Transverse colon (tissue), 4 donors: ENCODE results near the gene CLDN19. TPM values are rescaled to one million over a fixed set of nuclear protein-coding genes. Genes with fewer than 3 reads are reported as not detected.
"Not testable (repeated sequence)": the region's sequence is repeated elsewhere in the genome, so short reads cannot be mapped to it uniquely, and the experiment has no call there.

Experiments
- DNase-seq: peaks from one replicate; pipeline ENCODE4 v3.0.0-alpha.2; 2019
- H3K27ac ChIP-seq, 4 donors: fragments of 200-600 bp; sonication (generic); 2 replicates each; pipeline ENCODE4 v1.5.1; 2016 to 2018; ENCODE audit warnings: inconsistent platforms in 4 of 4
- H3K27me3 ChIP-seq: fragments of 200-600 bp; sonication (generic); 2 replicates; pipeline ENCODE4 v1.5.1; 2017; ENCODE audit warnings: inconsistent platforms
- H3K36me3 ChIP-seq, 4 donors: fragments of 200-600 bp; sonication (generic); 2 replicates each; pipeline ENCODE4 v1.5.1; 2017 to 2019; ENCODE audit warnings: inconsistent platforms in 4 of 4
- H3K4me1 ChIP-seq, 4 donors: fragments of 200-600 bp; sonication (generic); 2 replicates each; pipeline ENCODE4 v1.5.1; 2017 to 2020; ENCODE audit warnings: inconsistent platforms in 4 of 4
- H3K4me3 ChIP-seq, 4 donors: fragments of 200-600 bp; sonication (generic); 1 replicate in 1 of 4; 2 replicates in 3 of 4; pipeline versions ENCODE4 v1.5.1 to v1.6.1; 2017 to 2019; ENCODE audit warnings: inconsistent platforms in 4 of 4
- H3K9me3 ChIP-seq, 2 donors: fragments of 200-600 bp; sonication (generic); 2 replicates each; pipeline ENCODE4 v1.5.1; 2017 to 2019; ENCODE audit warnings: inconsistent platforms in 2 of 2
- CTCF ChIP-seq, 5 experiments: fragments of 200-600 bp in 3 of 5; fragments of 450-650 bp in 2 of 5; sonication (generic) in 3 of 5; IDR thresholded peaks; 1 replicate in 2 of 5; 2 replicates in 3 of 5; pipeline ENCODE4 v1.5.1; 2016 to 2017; ENCODE audit warnings: antibody characterized with exemption in 5 of 5, inconsistent platforms in 3 of 5, mild to moderate bottlenecking in 2 of 5, moderate library complexity in 1 of 5
- EP300 ChIP-seq: sonication (generic); formaldehyde crosslinking; IDR thresholded peaks from one replicate; pipeline ENCODE4 v1.6.1; 2017; ENCODE audit warnings: antibody characterized with exemption, low read depth
- POLR2A ChIP-seq: fragments of 450-650 bp; IDR thresholded peaks from one replicate; pipeline ENCODE4 v1.6.1; 2016; ENCODE audit warnings: antibody characterized with exemption, mild to moderate bottlenecking, moderate library complexity
- POLR2AphosphoS5 ChIP-seq, 3 donors: sonication (generic); formaldehyde crosslinking; IDR thresholded peaks; one replicate each; pipeline ENCODE4 v1.6.1; 2016; ENCODE audit warnings: antibody characterized with exemption in 3 of 3
- WGBS, 2 donors: methylation state at CpG; one replicate each; pipeline ENCODE4 v1.1.5; 2018; ENCODE audit warnings: low coverage in 1 of 2; 5-methylcytosine and 5-hydroxymethylcytosine counted together
- in situ Hi-C, 4 donors: fragments of 200-750 bp; cut with MboI; loops; one replicate each; pipeline versions ENCODE4 v1.15.0 to v1.15.1; 2017; ENCODE audit warnings: low sequenced_read_pairs in 3 of 4, low pct_ligation_motif_present in 1 of 4, low pct_unique_long_range_greater_than_20kb in 1 of 4
- intact Hi-C: fragments of 100-400 bp; cut with DNase I; formaldehyde crosslinking; loops from one replicate; pipeline ENCODE4 v1.15.1; 2023; ENCODE audit warnings: low total_unique reads
- total RNA-seq, 4 donors: library from RNA; depleted of rRNA; stranded (reverse); fragments of >200 nt; gene quantifications; one replicate each; pipeline ENCODE4 v1.1.0, GENCODE V29; 2016

CLDN19 gene
- total RNA-seq, 4 donors from 2014 or later, result 0.27 TPM; not detected in 3

- WGBS, 2 donors, result 86 to 91% methylated on average over 1 of the region's 1 CpG
- Histone ChIP-seq H3K4me1 (no peaks in the 10 kb centered on the region), H3K9me3 (no peaks in the 10 kb centered on the region), H3K36me3 (peaks cover 0 to 16% (median 2%) of the 10 kb centered on the region in 4 donors), H3K27me3 (no peaks in the 10 kb centered on the region), H3K4me3 (no peak overlapping the region), H3K27ac (no peak overlapping the region)
- in situ Hi-C loops (loop anchor here in 2 of 4 donors (25.0 kb wide), 1 partner anchor 416 kb away; the partner anchor contains the start of gene FOXJ3 (in 2 of the 2)), intact Hi-C loops (no loop called here)
- no peak for DNase-seq
- TF ChIP-seq POLR2A (no peak), CTCF (IDR thresholded peaks at IDR 0.05) (no peak), EP300 (no peak), POLR2AphosphoS5 (IDR thresholded peaks at IDR 0.05) (no peak)
These were observed 13.0 kb upstream of the CLDN19 start for GRCh38 chr1:42753070-42753469.

GRCh38 chr1:42752284-42752683 is 12.2 kb upstream of the CLDN19 start:
- TF ChIP-seq EP300 (no peak), POLR2AphosphoS5 (IDR thresholded peaks at IDR 0.05) (no peak), POLR2A (no peak), CTCF (IDR thresholded peaks at IDR 0.05) (no peak)
- no peaks in the 10 kb centered on the region for H3K27me3 ChIP-seq
- in situ Hi-C loops (loop anchor here in 2 of 4 donors (25.0 kb wide), 1 partner anchor 415 kb away; the partner anchor contains the start of gene FOXJ3 (in 2 of the 2)), intact Hi-C loops (no loop called here)
- H3K4me1 ChIP-seq, result no peaks in the 10 kb centered on the region
- H3K9me3 ChIP-seq, result no peaks in the 10 kb centered on the region
- WGBS, 2 donors, result 93% methylated on average over 6 of the region's 6 CpGs; no CpG with 5 or more reads in 1 of the 2 donors
- H3K36me3 ChIP-seq, result peaks cover 0 to 16% (median 2%) of the 10 kb centered on the region in 4 donors
- no peak for DNase-seq
- H3K4me3 ChIP-seq, result no peak overlapping the region
- no peak overlapping the region for H3K27ac ChIP-seq

- H3K27me3 ChIP-seq, H3K27ac ChIP-seq, H3K4me1 ChIP-seq, H3K4me3 ChIP-seq, intact Hi-C loops, H3K9me3 ChIP-seq, DNase-seq: not testable (repeated sequence)
- in situ Hi-C loops, result loop anchor here in 2 of 4 donors (25.0 kb wide), 1 partner anchor 414 kb away; the partner anchor contains the start of gene FOXJ3 (in 2 of the 2)
- peaks cover 0 to 16% (median 2%) of the 10 kb centered on the region in 4 donors for H3K36me3 ChIP-seq
- WGBS, 2 donors, result 97 to 100% methylated on average over 4 to 8 of the region's 8 CpGs
These were observed 11.6 kb upstream of the CLDN19 start for GRCh38 chr1:42751511-42752070.

GRCh38 chr1:42750041-42750440 is 10.0 kb upstream of the CLDN19 start:
- Histone ChIP-seq H3K36me3 (peaks cover 0 to 16% (median 2%) of the 10 kb centered on the region in 4 donors), H3K27me3 (no peaks in the 10 kb centered on the region), H3K4me3 (no peak overlapping the region), H3K4me1 (no peaks in the 10 kb centered on the region), H3K9me3 (no peaks in the 10 kb centered on the region), H3K27ac (no peak overlapping the region)
- intact Hi-C loops, result no loop called here
- DNase-seq, result no peak
- 98% methylated on average over 12 of the region's 12 CpGs; no CpG with 5 or more reads in 1 of the 2 donors for WGBS, 2 donors
- in situ Hi-C loops, result loop anchor here in 2 of 4 donors (25.0 kb wide), 1 partner anchor 413 kb away; the partner anchor contains the start of gene FOXJ3 (in 2 of the 2)
- no peak for TF ChIP-seq POLR2AphosphoS5 (IDR thresholded peaks at IDR 0.05)
- TF ChIP-seq POLR2A, result no peak
- TF ChIP-seq EP300, result no peak
- no peak for TF ChIP-seq CTCF (IDR thresholded peaks at IDR 0.05)
